LNCaP clone FGC (cell line): Measurements from ENCODE around the gene RPRD1A.
"Not testable (repeated sequence)": the region's sequence is repeated elsewhere in the genome, so short reads cannot be mapped to it uniquely, and the experiment has no call there.

Experiments used
- DNase-seq: peaks from one replicate; pipeline ENCODE4 v3.0.0-alpha.2; 2011; ENCODE audit warnings: low read depth
- H3K4me3 ChIP-seq: 2 replicates; pipeline ENCODE4 v1.5.1; 2011; ENCODE audit warnings: mild to moderate bottlenecking, low read depth, low read length, control low read depth
- CTCF ChIP-seq: IDR thresholded peaks from 2 replicates; pipeline ENCODE4 v1.5.1; 2012; ENCODE audit warnings: mild to moderate bottlenecking; ENCODE audit not compliant: control insufficient read depth, insufficient read depth; ENCODE audit errors: extremely low read depth

Gene RPRD1A

GRCh38 chr18:36095936-36096519 lies 28.7 kb upstream of the RPRD1A start:
- DNase-seq: peak; percentile 69
- TF ChIP-seq CTCF: peak; percentile 53
- no peak overlapping the region for H3K4me3 ChIP-seq

GRCh38 chr18:36094431-36094830 lies 27.1 kb upstream of the RPRD1A start:
- no peak overlapping the region for H3K4me3 ChIP-seq
- DNase-seq: peak; percentile 54
- TF ChIP-seq CTCF: no peak

GRCh38 chr18:36092116-36092515 lies 24.8 kb upstream of the RPRD1A start:
- not testable (repeated sequence) for DNase-seq, H3K4me3 ChIP-seq

- H3K4me3 ChIP-seq: no peak overlapping the region
- no peak for DNase-seq
- TF ChIP-seq CTCF: no peak
Observed at GRCh38 chr18:36089001-36089400, 21.6 kb upstream of the RPRD1A start.

GRCh38 chr18:36088256-36088655 lies 20.9 kb upstream of the RPRD1A start:
- DNase-seq: no peak
- no peak for TF ChIP-seq CTCF
- H3K4me3 ChIP-seq: no peak overlapping the region

GRCh38 chr18:36086186-36086585 lies 18.8 kb upstream of the RPRD1A start:
- no peak overlapping the region for H3K4me3 ChIP-seq
- no peak for TF ChIP-seq CTCF
- no peak for DNase-seq

- no peak for DNase-seq
- no peak for TF ChIP-seq CTCF
- no peak overlapping the region for H3K4me3 ChIP-seq
Observed at GRCh38 chr18:36085195-36085594, 17.8 kb upstream of the RPRD1A start.
